GM12878 (cell line): ENCODE measurements around the gene CCNB1IP1. TPM values are rescaled to one million over a fixed set of nuclear protein-coding genes. Genes with fewer than 3 reads are reported as not detected.
A peak's percentile ranks its signal among the peaks of the same experiment; 100 is the strongest.

ENCODE experiments used
- ASH2L ChIP-seq: fragments of 300-600, 200-600 bp; sonication (generic); IDR thresholded peaks from 2 replicates; pipeline ENCODE4 v1.6.1; 2017; ENCODE audit warnings: low read depth, mild to moderate bottlenecking, borderline replicate concordance
- CBFB ChIP-seq: IDR thresholded peaks from 2 replicates; pipeline ENCODE4 v1.6.1; 2016; ENCODE audit warnings: antibody characterized with exemption, low read depth
- CHD4 ChIP-seq: fragments of 200-600 bp; sonication (generic); IDR thresholded peaks from 2 replicates; pipeline ENCODE4 v1.6.1; 2016; ENCODE audit warnings: mild to moderate bottlenecking
- DPF2 ChIP-seq: fragments of 450-650 bp; IDR thresholded peaks from 2 replicates; pipeline ENCODE4 v1.6.1; 2017; ENCODE audit warnings: mild to moderate bottlenecking
- ETV6 ChIP-seq, 2 experiments: fragments of 450-650 bp in 1 of 2; IDR thresholded peaks in 1 of 2; conservative IDR thresholded peaks in 1 of 2; 2 replicates each; pipeline ENCODE4 v1.6.1; 2014; ENCODE audit warnings: antibody characterized with exemption in 1 of 2, borderline replicate concordance in 1 of 2, low read depth in 1 of 2, mild to moderate bottlenecking in 1 of 2, moderate library complexity in 1 of 2
- FOS ChIP-seq: IDR thresholded peaks from 3 replicates; pipeline ENCODE4 v1.6.1; 2011; ENCODE audit warnings: borderline replicate concordance; ENCODE audit not compliant: insufficient read length; ENCODE audit errors: extremely low read depth
- FOXM1 ChIP-seq: IDR thresholded peaks from 2 replicates; pipeline ENCODE4 v1.6.1; 2012; ENCODE audit warnings: low read depth, mild to moderate bottlenecking, inconsistent platforms, low read length, moderate library complexity
- HDAC2 ChIP-seq: fragments of 200-600 bp; sonication (generic); IDR thresholded peaks from 2 replicates; pipeline ENCODE4 v1.6.1; 2017
- IKZF2 ChIP-seq, 2 experiments: fragments of 450-650 bp; IDR thresholded peaks; 2 replicates each; pipeline ENCODE4 v1.6.1; 2017; ENCODE audit warnings: mild to moderate bottlenecking in 2 of 2, moderate library complexity in 2 of 2
- JUND ChIP-seq: IDR thresholded peaks from 2 replicates; pipeline ENCODE4 v1.6.1; 2012; ENCODE audit warnings: low read depth, mild to moderate bottlenecking, low read length, improper control_type of control experiment, moderate library complexity
- KDM1A ChIP-seq: fragments of 200-600 bp; sonication (generic); IDR thresholded peaks from 2 replicates; pipeline ENCODE4 v1.6.1; 2016; ENCODE audit warnings: borderline replicate concordance
- NBN ChIP-seq: fragments of 450-650 bp; IDR thresholded peaks from 2 replicates; pipeline ENCODE4 v1.6.1; 2016
- NR2C1 ChIP-seq: fragments of 450-650 bp; IDR thresholded peaks from 2 replicates; pipeline ENCODE4 v1.6.1; 2017; ENCODE audit warnings: antibody characterized with exemption, mild to moderate bottlenecking, moderate library complexity
- POU2F2 ChIP-seq: IDR thresholded peaks from 3 replicates; pipeline ENCODE4 v1.6.1; 2011; ENCODE audit warnings: low read depth, mild to moderate bottlenecking, low read length, borderline replicate concordance
- RB1 ChIP-seq: fragments of 450-650 bp; formaldehyde crosslinking; IDR thresholded peaks from 2 replicates; pipeline ENCODE4 v1.6.1; 2017; ENCODE audit warnings: mild to moderate bottlenecking, borderline replicate concordance
- RFX5 ChIP-seq: IDR thresholded peaks from 2 replicates; pipeline ENCODE4 v1.6.1; 2011; ENCODE audit warnings: low read depth, low read length, improper control_type of control experiment
- SIN3A ChIP-seq: IDR thresholded peaks from 2 replicates; pipeline ENCODE4 v1.6.1; 2012; ENCODE audit warnings: low read depth, low read length, improper control_type of control experiment
- SMAD5 ChIP-seq: IDR thresholded peaks from 2 replicates; pipeline ENCODE4 v1.6.1; 2016; ENCODE audit warnings: antibody characterized with exemption, low read depth
- SMARCA5 ChIP-seq: fragments of 450-650 bp; IDR thresholded peaks from 2 replicates; pipeline ENCODE4 v1.6.1; 2017; ENCODE audit warnings: mild to moderate bottlenecking
- SP1 ChIP-seq: IDR thresholded peaks from one replicate; pipeline ENCODE4 v1.6.1; 2011; ENCODE audit warnings: low read depth, low read length
- SREBF2 ChIP-seq: IDR thresholded peaks from 2 replicates; pipeline ENCODE4 v1.6.1; 2012; ENCODE audit warnings: mild to moderate bottlenecking, low read length
- STAT3 ChIP-seq: IDR thresholded peaks from 2 replicates; pipeline ENCODE4 v1.6.1; 2011; ENCODE audit warnings: low read depth, low read length, improper control_type of control experiment
- SUPT20H ChIP-seq: IDR thresholded peaks from 2 replicates; pipeline ENCODE4 v1.6.1; 2011; ENCODE audit warnings: low read depth, mild to moderate bottlenecking, low read length, moderate library complexity, borderline replicate concordance; ENCODE audit not compliant: control insufficient read depth
- SUZ12 ChIP-seq: fragments of 200-600 bp; sonication (generic); IDR thresholded peaks from one replicate; pipeline ENCODE4 v1.6.1; 2018; ENCODE audit warnings: antibody characterized with exemption, mild to moderate bottlenecking; ENCODE audit not compliant: unreplicated experiment
- TBL1XR1 ChIP-seq: IDR thresholded peaks from 2 replicates; pipeline ENCODE4 v1.6.1; 2012; ENCODE audit warnings: low read depth, low read length, improper control_type of control experiment
- polyA plus RNA-seq, 11 experiments: library from polyadenylated mRNA; depleted of rRNA in 4 of 11; unstranded in 6 of 11; stranded (reverse) in 5 of 11; fragments of >200 nt; fragmentation: Nextera tagmentation in 4 of 11; fragmentation: Illumina TruSeq in 1 of 11; extraction: Ambion mirVana in 4 of 11; extraction: Trizol in 1 of 11; gene quantifications; 1 replicate in 1 of 11; 2 replicates in 10 of 11; pipeline versions ENCODE4 v1.2.1 to v1.2.3, GENCODE V29; 2011 to 2016; ENCODE audit warnings: inconsistent platforms in 2 of 11, missing spikeins in 2 of 11, low read depth in 1 of 11
- total RNA-seq, 4 experiments: library from RNA; depleted of rRNA in 3 of 4; stranded (reverse); fragments of >200 nt in 3 of 4; fragmentation: Illumina TruSeq in 1 of 4; extraction: Trizol in 1 of 4; gene quantifications; 2 replicates each; pipeline versions ENCODE4 v1.2.1 to v1.2.3, GENCODE V29; 2013 to 2021
- TF ChIP-seq, protein P1 (sequence below): IDR thresholded peaks from 2 replicates; pipeline ENCODE4 v1.6.1; 2012; ENCODE audit warnings: mild to moderate bottlenecking, low read depth, low read length
- TF ChIP-seq, protein P2 (sequence below): fragments of 450-650 bp; IDR thresholded peaks from 2 replicates; pipeline ENCODE4 v1.6.1; 2017; ENCODE audit warnings: mild to moderate bottlenecking, low read depth, inconsistent platforms; ENCODE audit not compliant: poor library complexity, severe bottlenecking

The CCNB1IP1 gene
- total and polyA plus RNA-seq, 10 of the 15 experiments (the other 5 are each of a cell fraction or from before 2014, with no cell fraction given), result 20.4 to 165 (median 86.5) TPM

DNA sequence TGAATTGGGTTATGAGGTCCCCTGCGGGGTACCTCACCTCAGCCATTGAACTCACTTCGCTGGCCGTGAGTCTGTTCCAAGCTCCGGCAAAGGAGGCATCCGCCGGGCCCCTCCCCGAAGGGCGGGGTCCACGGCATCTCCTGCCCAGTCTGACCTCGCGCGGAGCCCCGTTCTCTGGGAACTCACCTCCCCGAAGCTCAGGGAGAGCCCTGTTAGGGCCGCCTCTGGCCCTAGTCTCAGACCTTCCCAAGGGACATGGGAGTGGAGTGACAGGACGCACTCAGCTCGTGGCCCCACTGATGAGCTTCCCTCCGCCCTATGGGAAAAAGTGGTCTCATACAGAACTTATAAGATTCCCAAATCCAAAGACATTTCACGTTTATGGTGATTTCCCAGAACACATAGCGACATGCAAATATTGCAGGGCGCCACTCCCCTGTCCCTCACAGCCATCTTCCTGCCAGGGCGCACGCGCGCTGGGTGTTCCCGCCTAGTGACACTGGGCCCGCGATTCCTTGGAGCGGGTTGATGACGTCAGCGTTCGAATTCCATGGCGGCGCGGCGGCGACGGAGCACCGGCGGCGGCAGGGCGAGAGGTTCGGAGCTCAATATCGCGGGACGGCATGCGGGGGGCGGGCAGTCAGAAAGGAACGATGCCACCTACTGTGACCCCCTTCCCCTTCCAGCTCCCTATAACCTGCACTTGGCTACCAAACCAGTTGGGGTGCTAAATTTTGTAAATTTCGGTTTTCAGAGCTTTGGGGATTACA lies 10.2 kb upstream of the CCNB1IP1 start, which contains the start of gene PARP2 (continued):
- no peak for TF ChIP-seq SUZ12
- no peak for TF ChIP-seq STAT3
- no peak for TF ChIP-seq KDM1A
- TF ChIP-seq NR2C1, result no peak; the same call in 1 of the 2 replicates
- 0 out of 2 replicates have a peak, but pooled peaks have one; percentile 40 for TF ChIP-seq TBL1XR1
- TF ChIP-seq ASH2L, result no peak
- TF ChIP-seq HDAC2, result no peak
- peak; percentile 98 for TF ChIP-seq SMAD5
- TF ChIP-seq, protein P1, sequence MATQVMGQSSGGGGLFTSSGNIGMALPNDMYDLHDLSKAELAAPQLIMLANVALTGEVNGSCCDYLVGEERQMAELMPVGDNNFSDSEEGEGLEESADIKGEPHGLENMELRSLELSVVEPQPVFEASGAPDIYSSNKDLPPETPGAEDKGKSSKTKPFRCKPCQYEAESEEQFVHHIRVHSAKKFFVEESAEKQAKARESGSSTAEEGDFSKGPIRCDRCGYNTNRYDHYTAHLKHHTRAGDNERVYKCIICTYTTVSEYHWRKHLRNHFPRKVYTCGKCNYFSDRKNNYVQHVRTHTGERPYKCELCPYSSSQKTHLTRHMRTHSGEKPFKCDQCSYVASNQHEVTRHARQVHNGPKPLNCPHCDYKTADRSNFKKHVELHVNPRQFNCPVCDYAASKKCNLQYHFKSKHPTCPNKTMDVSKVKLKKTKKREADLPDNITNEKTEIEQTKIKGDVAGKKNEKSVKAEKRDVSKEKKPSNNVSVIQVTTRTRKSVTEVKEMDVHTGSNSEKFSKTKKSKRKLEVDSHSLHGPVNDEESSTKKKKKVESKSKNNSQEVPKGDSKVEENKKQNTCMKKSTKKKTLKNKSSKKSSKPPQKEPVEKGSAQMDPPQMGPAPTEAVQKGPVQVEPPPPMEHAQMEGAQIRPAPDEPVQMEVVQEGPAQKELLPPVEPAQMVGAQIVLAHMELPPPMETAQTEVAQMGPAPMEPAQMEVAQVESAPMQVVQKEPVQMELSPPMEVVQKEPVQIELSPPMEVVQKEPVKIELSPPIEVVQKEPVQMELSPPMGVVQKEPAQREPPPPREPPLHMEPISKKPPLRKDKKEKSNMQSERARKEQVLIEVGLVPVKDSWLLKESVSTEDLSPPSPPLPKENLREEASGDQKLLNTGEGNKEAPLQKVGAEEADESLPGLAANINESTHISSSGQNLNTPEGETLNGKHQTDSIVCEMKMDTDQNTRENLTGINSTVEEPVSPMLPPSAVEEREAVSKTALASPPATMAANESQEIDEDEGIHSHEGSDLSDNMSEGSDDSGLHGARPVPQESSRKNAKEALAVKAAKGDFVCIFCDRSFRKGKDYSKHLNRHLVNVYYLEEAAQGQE, result no peak
- peak; percentile 25; the same call in 1 of the 2 replicates for TF ChIP-seq SMARCA5
- TF ChIP-seq DPF2, result peak; percentile 70; the same call in 1 of the 2 replicates
- TF ChIP-seq FOS, result no peak
- peak; percentile 68 for TF ChIP-seq SP1
- TF ChIP-seq FOXM1, result peak; percentile 76
- TF ChIP-seq NBN, result peak; percentile 94
- TF ChIP-seq CHD4, result no peak
- no peak for TF ChIP-seq RFX5
- TF ChIP-seq, protein P2, sequence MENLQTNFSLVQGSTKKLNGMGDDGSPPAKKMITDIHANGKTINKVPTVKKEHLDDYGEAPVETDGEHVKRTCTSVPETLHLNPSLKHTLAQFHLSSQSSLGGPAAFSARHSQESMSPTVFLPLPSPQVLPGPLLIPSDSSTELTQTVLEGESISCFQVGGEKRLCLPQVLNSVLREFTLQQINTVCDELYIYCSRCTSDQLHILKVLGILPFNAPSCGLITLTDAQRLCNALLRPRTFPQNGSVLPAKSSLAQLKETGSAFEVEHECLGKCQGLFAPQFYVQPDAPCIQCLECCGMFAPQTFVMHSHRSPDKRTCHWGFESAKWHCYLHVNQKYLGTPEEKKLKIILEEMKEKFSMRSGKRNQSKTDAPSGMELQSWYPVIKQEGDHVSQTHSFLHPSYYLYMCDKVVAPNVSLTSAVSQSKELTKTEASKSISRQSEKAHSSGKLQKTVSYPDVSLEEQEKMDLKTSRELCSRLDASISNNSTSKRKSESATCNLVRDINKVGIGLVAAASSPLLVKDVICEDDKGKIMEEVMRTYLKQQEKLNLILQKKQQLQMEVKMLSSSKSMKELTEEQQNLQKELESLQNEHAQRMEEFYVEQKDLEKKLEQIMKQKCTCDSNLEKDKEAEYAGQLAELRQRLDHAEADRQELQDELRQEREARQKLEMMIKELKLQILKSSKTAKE, result no peak
- peak; percentile 100 for TF ChIP-seq POU2F2
- TF ChIP-seq CBFB, result peak; percentile 93
- TF ChIP-seq JUND, result peak; percentile 80
- peak; percentile 96 to 97 for TF ChIP-seq IKZF2 (IDR thresholded peaks at IDR 0.05)
- no peak; a peak in 1 of 4 replicates for TF ChIP-seq ETV6 (conservative IDR thresholded peaks at IDR 0.05 in 1 of 2, IDR thresholded peaks at IDR 0.05 in 1 of 2; ENCODE audit: borderline replicate concordance in 1 of 2, low read depth in 1 of 2)
- no peak for TF ChIP-seq SUPT20H
- TF ChIP-seq RB1, result peak; percentile 94; the same call in 1 of the 2 replicates
- TF ChIP-seq SREBF2, result peak; percentile 92
- TF ChIP-seq SIN3A, result no peak; the same call in 1 of the 2 replicates
